HUES6 (cell line): ENCODE results near the gene AKNA.

Experiments
- H3K27ac ChIP-seq: 2 replicates; pipeline ENCODE4 v1.7.0; 2013; ENCODE audit warnings: low read depth, mild to moderate bottlenecking, low read length, inconsistent platforms
- H3K27me3 ChIP-seq: 2 replicates; pipeline ENCODE4 v1.6.1; 2013; ENCODE audit warnings: low read length; ENCODE audit not compliant: control insufficient read depth, insufficient read depth
- H3K36me3 ChIP-seq: 2 replicates; pipeline ENCODE4 v1.6.1; 2013; ENCODE audit warnings: low read length; ENCODE audit not compliant: control insufficient read depth, insufficient read depth
- H3K4me1 ChIP-seq: 2 replicates; pipeline ENCODE4 v1.6.1; 2013; ENCODE audit warnings: low read length; ENCODE audit not compliant: control insufficient read depth, insufficient read depth
- H3K4me3 ChIP-seq: 2 replicates; pipeline ENCODE4 v1.5.1; 2013; ENCODE audit warnings: low read depth, low read length
- H3K9ac ChIP-seq: one replicate; pipeline ENCODE4 v1.6.1; 2013; ENCODE audit warnings: mild to moderate bottlenecking, low read length
- H3K9me3 ChIP-seq: 2 replicates; pipeline ENCODE4 v1.6.1; 2013; ENCODE audit warnings: low read depth, low read length; ENCODE audit not compliant: control insufficient read depth, insufficient read depth

The AKNA gene, protein sequence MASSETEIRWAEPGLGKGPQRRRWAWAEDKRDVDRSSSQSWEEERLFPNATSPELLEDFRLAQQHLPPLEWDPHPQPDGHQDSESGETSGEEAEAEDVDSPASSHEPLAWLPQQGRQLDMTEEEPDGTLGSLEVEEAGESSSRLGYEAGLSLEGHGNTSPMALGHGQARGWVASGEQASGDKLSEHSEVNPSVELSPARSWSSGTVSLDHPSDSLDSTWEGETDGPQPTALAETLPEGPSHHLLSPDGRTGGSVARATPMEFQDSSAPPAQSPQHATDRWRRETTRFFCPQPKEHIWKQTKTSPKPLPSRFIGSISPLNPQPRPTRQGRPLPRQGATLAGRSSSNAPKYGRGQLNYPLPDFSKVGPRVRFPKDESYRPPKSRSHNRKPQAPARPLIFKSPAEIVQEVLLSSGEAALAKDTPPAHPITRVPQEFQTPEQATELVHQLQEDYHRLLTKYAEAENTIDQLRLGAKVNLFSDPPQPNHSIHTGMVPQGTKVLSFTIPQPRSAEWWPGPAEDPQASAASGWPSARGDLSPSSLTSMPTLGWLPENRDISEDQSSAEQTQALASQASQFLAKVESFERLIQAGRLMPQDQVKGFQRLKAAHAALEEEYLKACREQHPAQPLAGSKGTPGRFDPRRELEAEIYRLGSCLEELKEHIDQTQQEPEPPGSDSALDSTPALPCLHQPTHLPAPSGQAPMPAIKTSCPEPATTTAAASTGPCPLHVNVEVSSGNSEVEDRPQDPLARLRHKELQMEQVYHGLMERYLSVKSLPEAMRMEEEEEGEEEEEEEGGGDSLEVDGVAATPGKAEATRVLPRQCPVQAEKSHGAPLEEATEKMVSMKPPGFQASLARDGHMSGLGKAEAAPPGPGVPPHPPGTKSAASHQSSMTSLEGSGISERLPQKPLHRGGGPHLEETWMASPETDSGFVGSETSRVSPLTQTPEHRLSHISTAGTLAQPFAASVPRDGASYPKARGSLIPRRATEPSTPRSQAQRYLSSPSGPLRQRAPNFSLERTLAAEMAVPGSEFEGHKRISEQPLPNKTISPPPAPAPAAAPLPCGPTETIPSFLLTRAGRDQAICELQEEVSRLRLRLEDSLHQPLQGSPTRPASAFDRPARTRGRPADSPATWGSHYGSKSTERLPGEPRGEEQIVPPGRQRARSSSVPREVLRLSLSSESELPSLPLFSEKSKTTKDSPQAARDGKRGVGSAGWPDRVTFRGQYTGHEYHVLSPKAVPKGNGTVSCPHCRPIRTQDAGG (N-terminal part only)

GRCh38 chr9:114387680-114388356, at the start of gene AKNA:
Gene AKNA (minus strand): TSS chr9:114387982. CDS start chr9:114381333, 6,649 bp downstream.
- Histone ChIP-seq H3K27ac (no peak within 1 kb of the TSS), H3K4me3 (peak within 1 kb of the TSS; percentile 41), H3K27me3 (no peaks in the 10 kb centered on the region), H3K4me1 (peaks cover 65% of the 10 kb centered on the region), H3K9me3 (no peaks in the 10 kb centered on the region), H3K36me3 (no peaks in the 10 kb centered on the region), H3K9ac (peak within 1 kb of the TSS; percentile 36)

DNA sequence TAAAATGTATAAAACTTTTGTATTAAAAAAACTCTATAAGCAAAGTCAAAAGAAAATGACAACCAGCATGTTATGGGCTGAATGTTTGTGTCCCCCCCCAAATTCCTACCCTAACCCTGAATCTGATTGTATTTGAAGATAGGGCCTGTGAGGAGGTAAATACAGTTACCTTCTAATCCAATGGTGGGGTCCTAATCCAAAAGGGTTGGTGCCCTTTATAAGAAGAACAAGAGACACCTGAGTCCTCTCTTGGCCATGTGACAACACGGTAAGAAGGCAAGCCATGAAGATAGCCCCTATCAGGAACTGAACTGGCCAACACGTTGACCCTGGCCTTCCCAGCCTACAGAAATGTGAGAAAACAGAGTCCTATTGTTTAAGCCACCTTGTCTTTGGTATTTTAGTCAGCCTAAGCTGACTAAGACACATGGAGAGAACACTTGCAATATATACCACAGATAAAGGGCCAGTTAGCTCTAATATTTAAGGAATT, 49.7 kb upstream of the AKNA start:
- no peaks in the 10 kb centered on the region for H3K27me3 ChIP-seq
- no peak overlapping the region for H3K9ac ChIP-seq
- no peaks in the 10 kb centered on the region for H3K9me3 ChIP-seq
- H3K4me3 ChIP-seq, result no peak overlapping the region
- H3K36me3 ChIP-seq, result no peaks in the 10 kb centered on the region
- H3K4me1 ChIP-seq, result no peaks in the 10 kb centered on the region; the same call in 1 of the 2 replicates
- no peak overlapping the region for H3K27ac ChIP-seq

DNA sequence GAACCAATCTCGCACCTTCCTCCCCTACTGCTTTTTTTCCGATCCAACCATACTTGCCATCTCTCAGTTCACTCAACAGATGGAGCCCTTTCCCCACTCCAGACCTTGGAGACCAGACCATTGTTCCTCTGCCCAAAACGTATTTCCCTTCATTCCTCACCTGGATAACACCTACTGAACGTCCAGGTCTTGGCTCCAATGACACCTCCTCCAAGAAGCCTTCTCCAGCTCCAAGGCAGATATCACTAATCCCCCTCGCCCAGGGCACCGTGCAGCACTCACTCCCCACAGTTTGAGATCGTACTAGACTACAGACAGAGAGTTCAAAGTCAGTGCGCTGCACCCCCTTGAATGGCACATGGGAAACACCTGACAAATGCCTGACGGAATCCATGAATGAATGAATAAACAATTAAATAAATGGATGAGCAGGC, 47.1 kb upstream of the AKNA start:
- Histone ChIP-seq H3K27me3 (no peaks in the 10 kb centered on the region), H3K9me3 (no peaks in the 10 kb centered on the region), H3K4me1 (no peaks in the 10 kb centered on the region; the same call in 1 of the 2 replicates), H3K9ac (no peak overlapping the region), H3K36me3 (no peaks in the 10 kb centered on the region), H3K4me3 (no peak overlapping the region), H3K27ac (no peak overlapping the region)

GRCh38 chr9:114433720-114434255, 46.0 kb upstream of the AKNA start:
- H3K4me1 ChIP-seq, result no peaks in the 10 kb centered on the region; the same call in 1 of the 2 replicates
- H3K27me3 ChIP-seq, result no peaks in the 10 kb centered on the region
- H3K27ac ChIP-seq, result no peak overlapping the region
- H3K4me3 ChIP-seq, result no peak overlapping the region
- no peak overlapping the region for H3K9ac ChIP-seq
- no peaks in the 10 kb centered on the region for H3K36me3 ChIP-seq
- no peaks in the 10 kb centered on the region for H3K9me3 ChIP-seq

DNA sequence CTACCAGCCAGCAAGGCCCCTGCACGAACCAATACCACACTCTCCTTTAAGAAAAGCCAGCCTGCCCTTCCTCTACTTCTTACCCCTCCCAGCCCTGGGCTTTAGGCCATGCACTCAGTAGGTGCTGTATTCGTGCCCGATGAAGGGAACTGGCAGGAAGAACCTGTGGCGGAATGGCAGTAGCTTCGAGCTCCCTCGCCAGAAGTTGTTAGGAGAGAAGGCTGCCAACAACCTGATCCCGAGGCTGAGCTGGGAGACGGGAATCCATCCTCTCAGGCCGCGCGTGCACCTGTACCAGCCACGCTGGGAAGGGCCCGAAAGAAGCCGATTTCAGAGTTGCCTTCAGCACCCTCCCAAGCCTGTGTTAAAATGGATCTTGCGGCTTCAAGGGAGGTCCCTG, 45.3 kb upstream of the AKNA start:
- Histone ChIP-seq H3K9me3 (no peaks in the 10 kb centered on the region), H3K27me3 (no peaks in the 10 kb centered on the region), H3K36me3 (no peaks in the 10 kb centered on the region), H3K9ac (no peak overlapping the region), H3K4me3 (no peak overlapping the region), H3K27ac (no peak overlapping the region), H3K4me1 (no peaks in the 10 kb centered on the region; the same call in 1 of the 2 replicates)

- Histone ChIP-seq H3K27ac (no peak overlapping the region), H3K4me1 (no peaks in the 10 kb centered on the region; the same call in 1 of the 2 replicates), H3K27me3 (no peaks in the 10 kb centered on the region), H3K36me3 (no peaks in the 10 kb centered on the region), H3K9me3 (no peaks in the 10 kb centered on the region), H3K9ac (no peak overlapping the region), H3K4me3 (no peak overlapping the region)
Observed at GRCh38 chr9:114432323-114433067, 44.7 kb upstream of the AKNA start.

- Histone ChIP-seq H3K36me3 (no peaks in the 10 kb centered on the region), H3K27ac (no peak overlapping the region), H3K9me3 (no peaks in the 10 kb centered on the region), H3K4me1 (no peaks in the 10 kb centered on the region; the same call in 1 of the 2 replicates), H3K27me3 (no peaks in the 10 kb centered on the region), H3K4me3 (no peak overlapping the region), H3K9ac (no peak overlapping the region)
Observed at GRCh38 chr9:114431770-114432169, 44.0 kb upstream of the AKNA start.

DNA sequence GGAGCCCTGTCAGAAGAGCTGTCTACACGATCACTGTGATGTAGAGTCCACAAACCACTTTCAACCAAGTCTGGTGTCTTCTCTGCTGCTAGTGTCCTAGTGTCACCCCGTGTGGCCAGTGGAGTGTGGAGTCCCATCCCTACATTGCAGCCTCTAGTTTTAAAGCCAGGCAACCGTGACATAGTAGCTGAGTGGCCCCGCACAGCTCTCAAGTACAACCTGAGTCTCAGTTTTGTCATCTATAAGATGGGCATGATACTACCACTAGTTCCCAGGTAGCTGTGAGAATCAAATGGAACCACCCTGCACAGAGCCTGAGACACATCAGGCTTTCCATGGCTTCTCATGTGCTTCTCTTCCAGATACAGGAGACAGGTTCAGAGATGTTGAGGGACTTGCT, 43.2 kb upstream of the AKNA start:
- Histone ChIP-seq H3K27ac (no peak overlapping the region), H3K27me3 (no peaks in the 10 kb centered on the region), H3K4me3 (no peak overlapping the region), H3K4me1 (no peaks in the 10 kb centered on the region; the same call in 1 of the 2 replicates), H3K9me3 (no peaks in the 10 kb centered on the region), H3K36me3 (no peaks in the 10 kb centered on the region), H3K9ac (no peak overlapping the region)

DNA sequence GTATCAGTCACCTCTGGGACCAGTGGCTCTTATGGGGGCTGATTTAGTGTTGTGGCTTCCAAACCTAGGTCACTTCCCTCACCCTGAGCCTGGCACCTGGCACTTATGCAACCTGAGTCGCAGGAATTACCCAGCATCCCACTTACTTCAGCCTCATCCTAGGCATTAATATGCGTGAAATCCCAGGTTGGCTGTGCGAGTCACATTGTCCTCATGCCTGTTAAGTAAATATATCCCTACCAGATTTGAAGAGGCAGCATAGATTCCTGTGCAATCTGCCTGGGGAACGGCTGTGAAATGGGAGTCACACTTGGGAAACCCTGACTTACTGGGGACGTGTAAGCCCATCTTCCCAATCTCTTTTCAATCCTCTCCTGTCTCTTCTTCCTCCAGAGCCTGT, 42.7 kb upstream of the AKNA start:
- Histone ChIP-seq H3K4me3 (no peak overlapping the region), H3K27ac (no peak overlapping the region), H3K4me1 (no peaks in the 10 kb centered on the region; the same call in 1 of the 2 replicates), H3K9ac (no peak overlapping the region), H3K36me3 (no peaks in the 10 kb centered on the region), H3K9me3 (no peaks in the 10 kb centered on the region), H3K27me3 (no peaks in the 10 kb centered on the region)
